ENCODE data around the gene ZBTB20.

ZBTB20 gene

DNA sequence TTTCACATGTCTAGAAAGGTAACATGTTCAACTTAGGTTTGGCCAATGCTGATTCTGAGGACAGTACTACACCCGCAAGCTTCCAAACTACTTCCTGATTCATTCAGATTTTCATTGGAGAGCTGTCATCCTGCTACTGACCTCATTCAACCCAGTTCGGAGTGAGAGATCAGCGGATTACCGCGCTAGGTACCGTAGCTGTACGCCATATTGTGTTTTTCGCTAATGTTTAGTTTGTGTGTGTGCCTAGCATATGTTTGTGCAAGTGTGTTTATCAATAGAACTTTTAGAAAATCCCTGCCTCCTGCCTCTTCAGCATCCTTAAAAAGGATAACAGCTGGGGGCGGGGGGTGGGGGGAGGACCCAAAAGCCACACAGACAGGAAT is 1.1 kb downstream of the ZBTB20 start:
- TF ChIP-seq, protein P1, sequence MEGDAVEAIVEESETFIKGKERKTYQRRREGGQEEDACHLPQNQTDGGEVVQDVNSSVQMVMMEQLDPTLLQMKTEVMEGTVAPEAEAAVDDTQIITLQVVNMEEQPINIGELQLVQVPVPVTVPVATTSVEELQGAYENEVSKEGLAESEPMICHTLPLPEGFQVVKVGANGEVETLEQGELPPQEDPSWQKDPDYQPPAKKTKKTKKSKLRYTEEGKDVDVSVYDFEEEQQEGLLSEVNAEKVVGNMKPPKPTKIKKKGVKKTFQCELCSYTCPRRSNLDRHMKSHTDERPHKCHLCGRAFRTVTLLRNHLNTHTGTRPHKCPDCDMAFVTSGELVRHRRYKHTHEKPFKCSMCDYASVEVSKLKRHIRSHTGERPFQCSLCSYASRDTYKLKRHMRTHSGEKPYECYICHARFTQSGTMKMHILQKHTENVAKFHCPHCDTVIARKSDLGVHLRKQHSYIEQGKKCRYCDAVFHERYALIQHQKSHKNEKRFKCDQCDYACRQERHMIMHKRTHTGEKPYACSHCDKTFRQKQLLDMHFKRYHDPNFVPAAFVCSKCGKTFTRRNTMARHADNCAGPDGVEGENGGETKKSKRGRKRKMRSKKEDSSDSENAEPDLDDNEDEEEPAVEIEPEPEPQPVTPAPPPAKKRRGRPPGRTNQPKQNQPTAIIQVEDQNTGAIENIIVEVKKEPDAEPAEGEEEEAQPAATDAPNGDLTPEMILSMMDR (conservative IDR thresholded peaks at IDR 0.05; ENCODE audit: low read depth, low read length) = no peak

DNA sequence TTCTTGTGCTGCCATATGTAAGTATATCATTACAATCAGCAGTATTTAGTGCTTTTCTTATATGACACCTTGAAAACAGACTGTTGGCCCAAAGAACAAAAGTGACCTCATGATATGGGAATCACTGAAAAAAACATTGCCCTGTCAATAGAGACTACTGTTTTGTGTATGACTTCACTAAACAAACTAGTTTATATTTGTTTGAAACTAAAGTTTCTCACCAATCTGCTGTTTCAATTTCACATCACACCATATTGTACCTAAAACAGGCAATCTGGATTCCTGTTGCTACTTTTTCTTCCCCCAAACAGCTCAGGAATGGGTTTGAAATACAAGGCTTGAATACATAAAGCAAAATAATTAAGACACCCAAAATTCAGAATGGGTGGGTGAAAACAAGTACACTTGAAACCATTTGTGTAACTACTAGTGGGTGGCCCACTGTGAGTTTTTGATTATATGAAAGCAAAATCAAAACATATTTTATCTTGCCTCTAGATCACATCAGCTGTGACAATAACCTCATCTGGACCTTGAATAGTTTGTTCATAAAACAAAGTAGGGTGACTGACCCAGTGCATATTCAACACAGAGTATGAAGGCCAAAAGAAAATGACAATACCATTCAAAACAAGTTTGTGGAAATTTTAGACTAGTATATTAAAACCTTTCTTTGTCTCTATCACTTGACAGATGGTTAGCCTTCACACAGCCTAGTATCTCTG is 5.9 kb downstream of the ZBTB20 start:
- DNase-seq (ENCODE audit: low read depth) = no peak
- TF ChIP-seq, protein P1 (conservative IDR thresholded peaks at IDR 0.05; ENCODE audit: low read depth, low read length) = no peak
- no peak overlapping the region for H3K4me3 ChIP-seq (ENCODE audit: low read length)

More for the DNA sequence above, 1.1 kb downstream of the ZBTB20 start:
- DNase-seq (ENCODE audit: low read depth) = peak; percentile 69
- H3K4me3 ChIP-seq (ENCODE audit: low read length) = peak overlapping the region; percentile 71

DNA sequence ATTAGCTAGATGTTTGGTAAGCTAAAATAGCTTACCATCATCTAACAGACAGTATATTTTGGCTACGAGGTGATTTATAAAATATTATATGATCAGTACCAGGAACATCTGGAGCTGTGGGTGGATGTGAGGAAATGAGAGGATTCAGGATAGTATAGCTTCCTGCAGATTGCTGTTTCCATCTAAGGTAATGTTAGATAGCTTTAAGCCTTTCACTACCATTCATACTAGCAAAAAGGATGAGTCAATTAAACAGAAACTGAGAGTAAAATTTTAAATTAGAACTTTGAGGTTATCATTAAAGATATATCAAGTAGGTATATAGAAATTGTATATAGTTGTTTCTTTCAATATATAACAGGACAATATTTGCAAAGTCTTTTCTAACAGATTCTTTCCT is 8.0 kb downstream of the ZBTB20 start:
- no peak overlapping the region for H3K4me3 ChIP-seq (ENCODE audit: low read length)
- TF ChIP-seq, protein P1 (conservative IDR thresholded peaks at IDR 0.05; ENCODE audit: low read depth, low read length) = no peak
- no peak for DNase-seq (ENCODE audit: low read depth)

DNA sequence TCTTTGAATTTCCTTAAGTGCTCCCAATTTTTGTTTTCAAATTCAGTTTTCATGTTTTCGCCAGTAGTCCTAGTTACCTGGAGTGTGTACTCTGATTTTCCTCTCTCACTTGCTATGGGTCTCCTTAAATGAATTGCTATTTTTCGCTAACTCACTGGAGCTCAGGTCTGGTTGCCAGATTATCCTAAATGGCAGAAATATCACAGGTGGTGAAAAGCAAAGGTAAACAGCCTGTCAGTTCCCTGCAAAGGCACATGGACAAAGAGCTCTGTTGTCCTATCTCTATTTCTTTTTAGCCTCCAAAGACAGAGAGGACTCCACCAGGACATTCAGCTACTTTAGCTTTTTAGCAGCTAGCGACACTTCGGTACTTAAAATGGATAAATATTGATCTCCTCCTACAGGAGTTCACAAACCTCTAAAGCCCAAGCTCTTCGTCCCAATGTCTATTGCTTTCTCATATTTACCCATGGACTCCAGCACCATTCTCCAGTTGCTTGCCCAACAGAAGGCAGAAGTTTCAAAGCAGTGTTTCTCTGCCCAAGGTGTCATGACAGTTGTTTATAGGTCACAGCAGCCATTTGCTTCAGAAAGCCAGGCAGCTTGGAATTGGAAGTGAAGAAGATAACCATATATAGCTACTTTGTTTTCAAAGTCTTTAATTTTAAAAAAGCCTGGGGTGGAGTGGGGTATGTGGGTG is 12.3 kb downstream of the ZBTB20 start:
- no peak overlapping the region for H3K4me3 ChIP-seq (ENCODE audit: low read length)
- no peak for DNase-seq (ENCODE audit: low read depth)
- TF ChIP-seq, protein P1 (conservative IDR thresholded peaks at IDR 0.05; ENCODE audit: low read depth, low read length) = no peak

DNA sequence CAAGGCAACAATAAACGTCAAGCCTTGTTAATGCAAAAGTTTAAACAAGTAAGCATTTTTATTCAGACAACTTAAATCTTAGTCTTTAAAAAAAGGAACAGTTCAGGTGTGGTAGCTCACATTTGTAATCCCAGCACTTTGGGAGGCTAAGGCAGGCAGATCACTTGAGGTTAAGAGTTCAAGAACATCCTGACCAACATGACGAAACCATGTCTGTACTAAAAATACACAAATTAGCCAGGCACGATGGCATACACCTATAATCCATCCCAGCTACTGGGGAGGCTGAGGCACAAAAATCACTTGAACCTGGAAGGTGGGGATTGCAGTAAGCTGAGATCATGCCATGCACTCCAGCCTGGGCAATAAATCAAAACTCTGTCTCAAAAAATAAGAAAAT is 19.9 kb downstream of the ZBTB20 start:
- TF ChIP-seq, protein P1 (conservative IDR thresholded peaks at IDR 0.05; ENCODE audit: low read depth, low read length) = no peak
- DNase-seq (ENCODE audit: low read depth) = no peak
- no peak overlapping the region for H3K4me3 ChIP-seq (ENCODE audit: low read length)

DNA sequence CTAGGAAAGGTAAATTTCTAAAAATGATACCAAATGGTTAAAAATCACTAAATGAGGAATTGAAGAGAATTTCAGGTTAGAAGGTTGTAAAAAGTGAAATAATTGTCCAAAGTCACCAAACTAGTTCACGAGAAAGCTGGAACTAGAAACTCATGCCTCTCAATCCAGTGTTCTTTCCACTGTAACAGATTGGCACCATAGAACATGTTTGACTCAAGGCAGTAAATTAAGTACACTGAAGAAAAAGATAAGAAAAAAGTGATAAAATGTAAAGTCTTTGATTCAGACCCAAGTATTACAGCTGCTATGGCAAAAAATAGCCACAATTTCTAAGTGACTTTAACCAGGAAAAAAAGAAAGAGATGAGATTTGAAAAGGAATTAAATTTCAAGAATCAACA is 26.5 kb downstream of the ZBTB20 start:
- DNase-seq (ENCODE audit: low read depth) = no peak
- TF ChIP-seq, protein P1 (conservative IDR thresholded peaks at IDR 0.05; ENCODE audit: low read depth, low read length) = no peak
- no peak overlapping the region for H3K4me3 ChIP-seq (ENCODE audit: low read length)

DNA sequence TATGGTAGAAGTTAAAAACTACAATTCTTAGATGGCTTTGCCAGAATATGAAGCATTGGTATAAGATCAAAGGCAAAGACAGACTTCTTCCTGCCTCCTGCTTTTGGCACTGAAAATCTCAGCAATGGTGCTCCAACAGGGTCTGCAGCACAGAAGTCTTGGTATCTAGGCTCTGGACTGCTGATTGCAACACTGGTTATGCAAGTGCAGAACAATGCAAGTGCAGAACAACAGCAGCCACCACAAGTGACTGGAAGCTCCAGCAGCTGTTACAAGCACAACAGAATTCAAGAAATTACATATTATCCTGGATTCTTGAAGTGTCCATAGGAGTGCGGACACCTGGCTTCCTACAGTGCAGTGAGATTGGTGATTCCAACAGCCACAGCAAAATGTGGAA is 33.7 kb downstream of the ZBTB20 start:
- DNase-seq (ENCODE audit: low read depth) = no peak
- TF ChIP-seq, protein P1 (conservative IDR thresholded peaks at IDR 0.05; ENCODE audit: low read depth, low read length) = no peak
- H3K4me3 ChIP-seq (ENCODE audit: low read length) = no peak overlapping the region
